Stimulated activated CD8-positive, alpha-beta memory T cell treated with anti-CD3 and anti-CD28 coated beads, Interleukin-15, amount 100 ng/mL, for 24 hours (primary cell): Measurements from ENCODE around the gene CTCF.
A peak's percentile ranks its signal among the peaks of the same experiment; 100 is the strongest.

Source experiments
- DNase-seq: peaks from one replicate; pipeline ENCODE4 v3.0.0-alpha.2; 2020; ENCODE audit warnings: low read depth

Gene CTCF

DNA sequence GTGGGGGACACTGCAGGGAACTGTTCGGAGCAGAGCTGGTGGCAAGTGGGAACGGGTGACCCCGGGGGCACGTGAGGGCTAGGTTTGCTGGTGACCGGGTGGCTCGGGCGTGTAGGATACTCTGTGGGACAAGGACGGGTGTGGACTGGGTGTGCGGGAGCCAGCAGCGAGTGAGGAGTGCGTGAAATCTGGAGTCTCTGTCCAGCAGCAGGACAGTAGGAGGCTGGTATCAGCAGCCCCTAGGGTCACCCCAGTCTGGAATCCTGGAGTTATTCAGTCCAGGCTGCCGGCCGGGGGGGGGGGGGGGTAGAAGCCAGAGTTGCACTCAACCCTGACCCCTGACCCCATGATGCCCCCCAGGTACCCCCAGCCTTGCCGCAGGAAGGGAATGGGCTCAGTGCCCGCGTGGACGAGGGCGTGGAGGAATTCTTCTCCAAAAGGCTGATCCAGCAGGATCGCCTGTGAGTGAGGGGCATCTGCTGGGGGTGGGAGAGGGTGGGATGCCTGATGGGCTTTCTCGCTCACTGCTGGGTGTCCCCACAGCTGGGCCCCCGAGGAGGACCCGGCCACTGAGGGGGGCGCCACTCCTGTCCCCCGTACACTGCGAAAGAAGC is 91.6 kb downstream of the CTCF start:
- no peak for DNase-seq

DNA sequence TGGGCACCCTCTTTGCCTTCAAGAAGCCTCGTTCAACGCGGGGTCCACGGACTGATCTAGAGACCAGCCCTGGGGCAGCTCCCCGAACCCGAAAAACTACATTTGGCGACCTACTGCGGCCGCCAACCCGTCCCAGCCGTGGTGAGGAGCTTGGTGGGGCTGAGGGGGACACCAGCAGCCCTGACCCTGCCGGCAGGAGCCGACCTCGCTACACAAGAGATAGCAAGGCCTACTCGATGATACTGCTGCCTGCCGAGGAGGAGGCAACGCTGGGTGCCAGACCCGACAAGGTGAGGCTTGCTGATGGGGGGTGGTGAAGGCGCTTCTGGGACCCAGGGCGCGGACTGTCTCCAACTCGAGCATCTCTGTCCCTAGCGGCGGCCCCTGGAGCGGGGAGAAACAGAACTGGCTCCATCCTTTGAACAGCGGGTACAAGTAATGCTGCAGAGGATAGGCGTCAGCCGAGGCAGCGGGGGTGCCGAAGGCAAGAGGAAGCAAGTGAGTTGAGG is 92.1 kb downstream of the CTCF start:
- no peak for DNase-seq

DNA sequence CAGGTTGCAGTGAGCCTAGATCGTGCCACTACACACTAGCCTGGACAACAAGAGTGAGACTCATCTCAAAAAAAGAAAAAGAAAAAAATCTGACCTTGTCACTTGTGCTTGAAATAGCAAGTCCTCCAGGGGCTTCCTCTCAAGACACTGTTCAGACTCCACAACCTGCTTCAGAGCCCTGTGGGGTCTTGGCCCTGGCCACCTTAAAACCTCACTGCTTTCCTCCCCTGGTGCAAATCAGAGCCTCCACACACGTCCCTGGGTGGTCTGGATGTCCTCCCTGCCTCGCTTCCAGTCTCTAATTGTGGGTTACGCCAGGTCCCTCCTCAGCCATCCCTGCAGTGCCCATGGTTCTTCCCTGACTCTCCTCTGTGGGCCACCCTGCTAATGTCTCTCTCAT is 93.0 kb downstream of the CTCF start:
- DNase-seq: no peak

DNA sequence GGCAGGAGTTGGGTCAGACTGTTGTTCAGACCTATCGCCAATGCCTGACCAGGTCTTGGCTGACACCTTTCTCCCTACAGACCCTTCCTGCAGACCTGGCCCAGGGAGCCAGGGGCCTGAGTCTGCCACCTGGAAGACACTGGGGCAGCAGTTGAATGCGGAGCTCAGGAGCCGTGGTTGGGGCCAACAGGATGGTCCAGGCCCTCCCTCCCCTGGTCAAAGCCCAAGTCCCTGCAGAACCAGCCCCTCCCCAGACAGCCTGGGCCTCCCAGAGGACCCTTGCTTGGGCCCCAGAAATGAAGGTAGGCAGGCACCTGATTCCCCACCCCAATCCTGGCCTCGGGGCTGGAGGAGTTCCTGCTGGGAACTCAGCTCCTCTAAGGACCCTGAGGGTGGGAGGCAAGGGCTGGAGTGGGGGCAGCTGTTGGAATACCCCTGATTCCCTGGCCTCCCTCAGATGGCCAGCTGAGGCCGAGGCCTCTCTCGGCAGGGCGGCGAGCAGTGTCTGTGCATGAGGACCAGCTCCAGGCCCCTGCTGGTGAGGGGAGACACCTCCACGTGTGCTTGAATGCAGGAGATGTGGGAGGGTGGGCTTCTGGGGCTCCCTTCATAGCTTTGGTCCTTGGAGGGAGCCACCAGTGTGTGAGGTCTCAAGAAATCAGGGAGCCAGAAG is 94.2 kb downstream of the CTCF start:
- no peak for DNase-seq

DNA sequence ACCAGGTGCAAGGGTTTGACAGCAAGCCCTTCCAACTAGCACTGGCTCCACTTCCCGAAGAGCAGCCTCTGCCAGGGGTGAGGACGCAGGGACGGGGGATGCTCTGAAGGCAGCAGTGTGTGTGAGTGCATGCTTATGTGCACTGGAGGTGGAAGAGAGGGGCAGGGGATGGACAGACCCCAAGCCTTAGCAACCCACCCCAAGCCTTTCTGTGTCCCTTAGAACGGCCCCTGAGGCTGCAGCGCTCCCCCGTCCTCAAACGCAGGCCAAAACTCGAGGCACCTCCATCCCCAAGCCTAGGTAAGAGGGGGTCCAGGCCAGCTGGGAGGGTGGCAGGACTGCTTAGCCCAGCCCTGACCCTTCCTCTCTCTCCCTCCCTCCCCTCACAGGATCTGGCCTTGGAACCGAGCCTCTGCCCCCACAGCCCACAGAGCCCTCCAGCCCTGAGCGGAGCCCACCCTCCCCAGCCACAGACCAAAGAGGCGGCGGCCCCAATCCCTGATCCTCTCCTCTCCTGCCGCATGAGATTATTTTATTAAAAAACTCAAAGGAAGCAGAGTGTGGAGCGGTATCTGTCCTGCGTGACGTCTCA is 94.8 kb downstream of the CTCF start:
- DNase-seq: no peak

DNA sequence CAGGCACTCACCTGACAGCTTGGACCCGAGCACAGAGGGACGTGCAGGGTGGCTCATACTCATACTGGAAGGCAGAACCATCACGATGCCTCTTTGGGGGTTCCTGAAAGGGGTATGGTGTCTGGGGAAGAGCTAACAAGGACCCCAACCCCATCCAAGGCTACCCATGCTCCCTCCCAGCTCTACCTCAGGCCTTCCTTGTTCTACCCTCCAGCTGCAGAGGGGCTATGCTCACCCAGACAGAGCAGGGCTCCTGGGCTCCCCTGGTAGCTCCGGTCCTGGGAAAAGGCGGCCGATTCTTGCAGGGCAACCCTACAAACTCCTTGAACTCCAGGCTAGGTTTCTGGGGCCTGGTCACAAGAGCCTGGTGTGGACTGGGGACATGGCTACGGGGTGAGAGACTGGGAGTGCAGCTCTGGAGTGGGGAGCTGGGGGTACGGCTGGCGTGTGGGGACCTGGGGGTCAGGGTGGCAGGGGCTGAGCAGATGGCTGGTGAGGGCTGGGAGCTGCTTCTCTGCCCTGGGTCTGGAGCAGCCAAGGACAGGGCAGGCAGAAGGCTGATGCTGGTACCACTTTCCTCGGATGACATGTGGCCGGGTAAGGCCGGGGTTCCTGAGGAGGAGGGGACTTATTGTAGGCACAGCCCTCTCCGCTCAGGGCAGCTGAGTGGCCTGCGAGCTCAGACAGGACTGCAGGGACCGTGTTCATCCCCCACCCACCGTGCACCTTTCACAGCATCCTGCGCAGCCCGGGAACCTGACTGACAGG is 95.6 kb downstream of the CTCF start:
- DNase-seq: no peak

DNA sequence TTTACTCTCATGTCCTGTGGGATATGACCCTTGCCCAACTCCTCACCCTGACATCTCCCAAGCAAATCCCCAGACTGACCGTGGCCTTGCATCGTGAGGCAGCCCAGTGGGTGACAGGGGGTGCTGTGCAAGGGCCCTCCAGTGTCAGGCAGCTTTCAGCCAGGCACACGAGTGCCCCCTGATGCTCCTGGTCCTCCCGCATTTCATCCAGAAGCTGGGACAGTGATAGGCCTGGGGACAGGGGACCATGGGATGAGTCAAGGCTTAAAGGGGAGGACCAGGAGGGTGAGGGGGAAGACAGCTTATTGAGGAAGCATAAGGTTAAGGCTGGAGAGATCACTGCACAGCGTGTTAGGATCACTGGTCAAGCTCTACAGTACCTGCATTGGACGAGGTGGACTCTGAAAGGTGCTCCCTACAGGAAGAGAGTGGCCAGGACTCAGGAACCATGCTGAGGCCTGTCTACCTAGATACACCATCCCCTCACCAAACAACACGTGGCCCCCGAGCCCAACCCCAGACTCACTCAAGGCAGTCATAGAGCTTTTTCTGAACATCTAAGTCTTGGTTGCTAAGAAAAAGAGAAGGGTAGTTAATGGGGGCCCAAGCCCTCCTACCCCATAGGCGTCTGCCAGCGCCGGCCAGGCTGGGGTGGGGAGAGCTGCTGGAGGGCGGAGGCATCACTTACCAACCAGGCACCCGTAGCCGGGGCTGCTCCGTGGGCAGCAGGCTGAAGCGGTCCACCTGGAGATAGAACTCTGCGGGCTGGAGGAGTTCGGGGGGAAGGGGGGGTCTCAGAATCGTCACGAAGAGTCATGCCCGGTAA is 96.7 kb downstream of the CTCF start:
- DNase-seq: no peak

DNA sequence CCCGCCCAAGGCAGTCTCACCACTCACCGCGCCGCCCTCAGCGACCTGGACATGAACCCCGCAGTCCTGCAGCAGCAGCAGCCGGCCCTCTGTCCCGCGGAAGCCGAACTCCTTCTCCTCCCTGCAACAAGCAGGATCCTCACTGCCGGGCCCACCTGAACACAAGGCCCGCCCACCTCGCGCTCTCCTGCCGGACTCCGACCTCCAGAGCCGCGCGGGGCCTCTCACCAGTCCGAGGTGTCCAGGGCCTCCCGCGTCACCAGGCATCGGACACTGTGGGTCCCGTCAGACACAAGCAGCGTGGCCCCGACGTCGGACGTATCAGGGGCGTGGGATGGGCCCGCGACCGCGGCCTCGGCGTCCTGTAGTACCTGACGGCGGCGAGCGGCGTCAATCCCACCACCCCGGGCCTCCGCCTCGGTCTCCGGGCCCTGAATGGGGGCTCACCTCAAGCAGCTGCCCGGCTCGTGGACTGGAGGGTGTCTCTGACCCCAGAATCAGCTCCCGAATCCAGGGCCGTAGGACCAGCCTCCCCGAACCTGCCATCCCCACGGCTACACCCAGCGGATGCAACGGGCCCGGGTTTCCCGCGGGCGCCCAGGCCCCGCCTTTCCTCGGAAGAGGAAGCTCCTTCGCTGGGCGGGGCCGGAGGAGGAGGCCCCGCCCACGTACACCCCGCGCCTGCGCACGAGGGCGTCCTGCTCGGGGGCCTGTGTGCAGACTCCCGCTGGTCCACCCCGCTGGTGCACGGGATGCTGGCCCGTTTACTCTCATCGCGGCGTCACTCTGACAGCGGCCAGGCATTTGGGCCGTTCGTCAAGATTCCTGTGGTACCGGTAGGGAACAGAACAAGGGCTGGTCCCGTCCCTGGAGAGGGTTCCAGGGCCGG is 97.6 kb downstream of the CTCF start, which contains the start of gene ACD:
Gene ACD, minus strand, starts transcription at position 586 of the 889 bp plus-strand sequence. Its CDS starts 40 bp downstream, at position 546.
- peak; percentile 88 for DNase-seq

DNA sequence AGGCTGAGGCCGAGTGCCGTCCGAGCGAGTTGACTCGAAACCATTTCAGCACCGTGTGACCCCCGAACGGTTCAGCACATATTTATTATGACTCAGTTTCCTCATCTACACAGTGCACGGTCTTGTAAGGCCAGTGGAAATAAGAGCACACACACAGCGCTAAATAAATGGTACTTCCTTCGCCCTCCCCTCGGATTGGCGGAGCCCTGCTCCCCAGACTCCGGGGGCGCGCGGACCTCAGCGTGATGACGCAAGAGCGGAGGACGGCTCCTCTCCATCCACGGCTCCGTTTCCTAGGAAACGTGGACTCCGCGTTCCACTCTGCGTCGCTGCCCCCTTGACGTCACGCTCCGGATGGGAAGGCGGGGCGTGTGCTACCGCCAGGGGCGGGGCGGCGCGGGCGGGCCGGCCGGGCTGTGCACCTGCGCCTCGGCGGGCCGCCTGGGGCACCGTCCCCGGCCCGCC is 98.3 kb downstream of the CTCF start, which contains the start of gene PARD6A:
Gene PARD6A, plus strand, starts transcription at position 397 of the 465 bp plus-strand sequence. CDS start 79 bp downstream, outside the sequence.
- DNase-seq: peak; percentile 85

DNA sequence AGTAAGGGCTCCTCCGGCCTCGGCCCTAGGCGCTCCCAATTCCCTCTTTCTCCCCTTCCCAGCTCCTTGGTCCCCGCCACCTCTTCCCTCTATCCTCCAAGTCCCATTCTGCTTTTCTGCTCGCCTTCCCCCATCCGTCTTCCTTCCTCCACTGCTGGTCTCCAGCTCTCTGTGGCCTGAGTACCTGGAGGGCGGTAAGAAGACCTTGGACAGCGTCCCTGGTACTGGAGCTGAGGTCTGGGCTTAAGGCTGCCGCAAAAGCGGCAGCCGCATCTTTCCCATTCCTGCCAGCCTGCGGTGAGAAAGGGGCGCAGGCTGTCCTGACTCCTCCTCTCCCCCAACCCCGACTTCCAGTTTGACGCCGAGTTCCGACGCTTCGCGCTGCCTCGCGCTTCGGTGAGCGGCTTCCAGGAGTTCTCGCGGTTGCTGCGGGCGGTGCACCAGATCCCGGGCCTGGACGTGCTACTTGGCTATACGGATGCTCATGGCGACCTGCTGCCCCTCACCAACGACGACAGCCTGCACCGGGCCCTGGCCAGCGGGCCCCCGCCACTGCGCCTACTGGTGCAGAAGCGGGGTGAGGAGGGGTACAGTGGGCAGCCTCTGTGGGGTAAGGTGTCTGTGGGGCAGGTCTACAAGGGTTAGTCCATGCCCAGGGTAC is 98.9 kb downstream of the CTCF start:
- no peak for DNase-seq

DNA sequence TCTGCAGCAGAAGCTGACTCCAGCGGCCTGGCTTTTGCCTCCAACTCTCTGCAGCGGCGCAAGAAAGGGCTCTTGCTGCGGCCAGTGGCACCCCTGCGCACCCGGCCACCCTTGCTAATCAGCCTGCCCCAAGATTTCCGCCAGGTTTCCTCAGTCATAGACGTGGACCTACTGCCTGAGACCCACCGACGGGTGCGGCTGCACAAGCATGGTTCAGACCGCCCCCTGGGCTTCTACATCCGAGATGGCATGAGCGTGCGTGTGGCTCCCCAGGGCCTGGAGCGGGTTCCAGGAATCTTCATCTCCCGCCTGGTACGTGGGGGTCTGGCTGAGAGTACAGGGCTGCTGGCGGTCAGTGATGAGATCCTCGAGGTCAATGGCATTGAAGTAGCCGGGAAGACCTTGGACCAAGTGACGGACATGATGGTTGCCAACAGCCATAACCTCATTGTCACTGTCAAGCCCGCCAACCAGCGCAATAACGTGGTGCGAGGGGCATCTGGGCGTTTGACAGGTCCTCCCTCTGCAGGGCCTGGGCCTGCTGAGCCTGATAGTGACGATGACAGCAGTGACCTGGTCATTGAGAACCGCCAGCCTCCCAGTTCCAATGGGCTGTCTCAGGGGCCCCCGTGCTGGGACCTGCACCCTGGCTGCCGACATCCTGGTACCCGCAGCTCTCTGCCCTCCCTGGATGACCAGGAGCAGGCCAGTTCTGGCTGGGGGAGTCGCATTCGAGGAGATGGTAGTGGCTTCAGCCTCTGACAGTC is 99.7 kb downstream of the CTCF start:
- DNase-seq: no peak

DNA sequence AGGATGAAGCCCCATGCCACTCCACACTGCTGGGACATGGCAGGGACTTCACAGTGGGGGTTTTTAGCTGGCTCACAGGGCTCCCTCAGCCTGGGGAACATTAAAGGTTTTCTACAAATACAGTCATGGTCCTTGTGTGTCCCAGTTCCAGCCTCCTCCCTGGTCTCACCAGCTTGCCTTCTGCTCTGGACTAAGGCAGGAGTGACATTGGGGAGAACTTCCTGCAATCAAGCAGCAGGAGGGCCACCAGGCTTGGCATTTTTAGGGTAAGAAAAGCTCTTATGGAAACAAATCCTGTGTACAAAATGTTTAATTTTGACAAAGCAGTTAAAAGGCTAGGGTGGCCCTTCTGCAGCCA is 100.3 kb downstream of the CTCF start:
- no peak for DNase-seq

DNA sequence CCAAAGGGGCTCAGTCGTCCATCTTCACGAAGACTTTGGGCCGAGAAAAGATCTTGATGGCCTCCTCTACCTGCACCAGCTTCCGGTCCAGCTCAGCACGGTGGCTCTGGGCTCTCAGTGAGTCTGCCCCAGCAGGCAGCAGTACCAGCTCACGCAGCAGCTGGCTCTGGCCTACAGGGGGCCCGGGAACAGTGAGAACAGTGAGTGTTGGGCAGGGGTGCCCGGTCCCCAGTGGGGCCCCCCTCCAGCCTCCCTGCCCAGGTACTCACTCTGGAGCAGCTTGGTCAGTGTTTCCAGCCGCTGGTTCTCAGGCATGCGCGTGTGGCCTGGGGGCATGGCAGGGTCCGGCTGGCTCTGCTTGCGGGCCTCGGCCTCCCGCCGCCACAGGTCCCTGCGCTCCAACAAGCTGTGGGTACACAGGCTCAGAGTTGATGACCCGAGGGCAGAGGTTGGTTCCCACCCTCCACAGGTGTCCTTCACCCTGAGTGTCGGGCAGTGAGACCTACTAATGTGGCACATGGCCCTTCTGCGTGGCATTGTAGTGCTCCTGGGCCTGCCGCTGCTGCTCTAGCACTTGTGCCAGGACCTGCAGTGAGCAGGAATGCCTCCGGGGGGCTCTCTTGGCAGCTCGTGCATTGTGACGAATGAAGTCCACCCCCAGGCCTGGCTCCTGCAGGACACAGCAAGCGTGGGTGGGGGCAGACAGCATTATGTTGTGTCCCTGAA is 101.0 kb downstream of the CTCF start:
- no peak for DNase-seq

DNA sequence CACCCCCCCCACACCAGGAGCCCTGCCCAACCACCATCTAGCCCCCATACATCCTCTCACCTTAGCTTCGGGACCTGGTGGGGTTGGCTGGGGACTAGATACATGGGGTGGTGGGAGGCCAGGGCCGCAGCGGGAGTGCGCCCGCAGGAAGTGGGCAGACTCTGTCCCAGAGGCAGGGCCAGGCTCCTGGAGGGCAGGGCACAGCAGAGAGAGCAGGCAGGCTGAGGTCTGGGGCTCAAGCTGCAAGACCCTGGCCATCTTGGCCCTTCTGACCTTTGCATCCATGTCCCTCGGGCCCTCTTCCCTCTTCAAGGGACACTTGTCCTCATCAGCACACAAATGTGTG is 101.5 kb downstream of the CTCF start:
- no peak for DNase-seq

DNA sequence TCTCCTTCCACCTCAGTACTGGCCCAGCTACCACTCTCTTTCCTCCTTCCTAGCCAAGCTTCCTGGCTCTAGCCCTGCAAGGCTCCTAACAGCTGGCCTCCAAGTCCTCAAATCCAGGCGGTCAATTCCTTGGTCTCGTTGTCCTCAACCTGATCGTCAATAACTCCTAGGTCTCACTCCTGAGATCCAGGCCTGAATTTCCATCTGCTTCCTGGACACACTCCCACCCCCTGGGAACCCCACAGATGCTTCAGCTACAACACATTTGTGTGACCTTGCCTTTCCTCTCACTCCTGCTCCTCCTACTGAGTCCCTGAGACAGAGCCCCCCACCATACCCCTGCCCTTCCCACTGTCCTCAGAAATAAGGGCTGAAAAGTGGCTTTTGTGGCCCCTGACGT is 101.9 kb downstream of the CTCF start:
- no peak for DNase-seq

DNA sequence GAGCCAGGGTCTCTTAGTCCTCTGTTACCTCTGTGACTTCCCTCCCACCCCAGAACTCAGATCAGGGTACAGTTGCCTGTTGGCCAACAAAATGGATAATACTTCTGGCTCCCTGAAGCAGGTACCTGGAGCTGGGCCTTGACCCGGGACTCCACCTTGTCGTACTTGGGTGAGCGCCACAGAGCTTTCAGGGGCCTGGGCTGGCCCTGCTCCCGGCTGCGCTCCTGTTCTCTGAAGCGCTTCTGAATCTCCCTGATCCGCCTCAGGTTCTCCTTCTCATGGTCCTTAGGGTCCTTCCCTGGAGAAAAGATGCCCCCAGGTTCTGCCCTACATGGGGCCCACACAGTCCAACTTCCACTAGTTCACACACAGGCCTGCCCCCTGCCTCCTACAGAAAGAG is 102.5 kb downstream of the CTCF start:
- no peak for DNase-seq

DNA sequence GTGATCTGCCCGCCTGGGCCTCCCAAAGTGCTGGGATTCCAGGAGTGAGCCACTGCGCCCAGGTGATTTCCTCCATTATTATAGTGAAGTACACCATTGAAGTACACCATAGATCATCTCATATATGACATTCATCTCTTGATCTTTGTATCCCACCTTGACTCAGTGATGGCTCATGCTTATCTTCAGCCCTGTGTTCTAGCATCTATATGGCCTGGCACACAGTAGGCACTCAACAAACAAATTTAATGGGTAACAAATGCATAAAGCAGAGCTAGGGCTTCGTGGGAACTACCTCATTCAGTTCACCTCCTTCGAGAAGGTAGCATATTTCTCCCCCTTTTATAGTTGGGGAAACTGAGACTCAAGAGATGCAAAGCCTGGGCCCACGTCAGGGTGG is 103.3 kb downstream of the CTCF start:
- DNase-seq: no peak

DNA sequence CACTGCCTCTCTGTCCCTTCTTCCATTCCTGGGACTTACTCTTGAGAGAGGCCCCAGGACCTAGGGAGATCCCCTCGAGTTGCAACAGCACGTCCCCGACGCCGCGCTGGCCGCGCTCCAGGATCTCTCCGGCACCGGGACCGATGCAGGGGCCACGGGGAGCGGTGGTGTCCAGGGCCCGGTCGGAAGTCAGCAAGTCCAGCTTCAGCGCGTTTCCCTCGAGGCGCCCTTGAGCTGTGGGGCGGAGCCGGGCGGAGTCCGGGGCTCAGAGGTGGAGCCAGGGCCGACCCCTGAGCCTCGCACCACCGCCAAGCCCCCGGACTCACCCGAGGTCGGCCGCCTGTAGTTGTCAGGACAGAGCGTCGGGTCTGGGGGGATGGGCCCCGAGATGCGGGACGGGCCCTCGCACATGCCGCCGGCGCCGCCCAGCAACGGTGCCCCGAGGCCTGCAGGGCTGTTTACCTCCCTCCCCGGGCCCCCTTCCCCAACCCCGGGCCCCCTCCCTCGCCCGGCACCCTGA is 103.8 kb downstream of the CTCF start:
- no peak for DNase-seq
